BE2C (cell line): ENCODE measurements around the gene FOXE1. TPM values are rescaled to one million over a fixed set of nuclear protein-coding genes. Genes with fewer than 3 reads are reported as not detected.
A peak's percentile ranks its signal among the peaks of the same experiment; 100 is the strongest.

Source experiments
- DNase-seq: peaks from one replicate; pipeline ENCODE4 v3.0.0-alpha.2; 2020
- H3K27me3 ChIP-seq: fragments of 250-450 bp; sonication (Bioruptor Pico); 2 replicates; pipeline ENCODE4 v1.5.1; 2020; ENCODE audit warnings: mild to moderate bottlenecking
- H3K36me3 ChIP-seq: fragments of 250-450 bp; sonication (Bioruptor Pico); 2 replicates; pipeline ENCODE4 v1.5.1; 2020; ENCODE audit warnings: mild to moderate bottlenecking
- H3K4me1 ChIP-seq: fragments of 250-450 bp; sonication (Bioruptor Pico); 2 replicates; pipeline ENCODE4 v1.5.1; 2020
- H3K4me3 ChIP-seq: 2 replicates; pipeline ENCODE4 v1.5.1; 2011; ENCODE audit warnings: low read depth, low read length
- H3K9me3 ChIP-seq: fragments of 250-450 bp; sonication (Bioruptor Pico); 2 replicates; pipeline ENCODE4 v1.5.1; 2020
- polyA plus RNA-seq: library from polyadenylated mRNA; unstranded; fragments of >200 nt; gene quantifications from one replicate; pipeline ENCODE4 v1.2.1, GENCODE V29; 2012; ENCODE audit warnings: low read depth, missing spikeins; ENCODE audit not compliant: insufficient read length, insufficient read depth
- TF ChIP-seq, protein P1 (sequence below): IDR thresholded peaks from 2 replicates; pipeline ENCODE4 v1.5.1; 2012; ENCODE audit warnings: mild to moderate bottlenecking, low read depth, low read length

FOXE1 gene
- polyA plus RNA-seq, result not detected

DNA sequence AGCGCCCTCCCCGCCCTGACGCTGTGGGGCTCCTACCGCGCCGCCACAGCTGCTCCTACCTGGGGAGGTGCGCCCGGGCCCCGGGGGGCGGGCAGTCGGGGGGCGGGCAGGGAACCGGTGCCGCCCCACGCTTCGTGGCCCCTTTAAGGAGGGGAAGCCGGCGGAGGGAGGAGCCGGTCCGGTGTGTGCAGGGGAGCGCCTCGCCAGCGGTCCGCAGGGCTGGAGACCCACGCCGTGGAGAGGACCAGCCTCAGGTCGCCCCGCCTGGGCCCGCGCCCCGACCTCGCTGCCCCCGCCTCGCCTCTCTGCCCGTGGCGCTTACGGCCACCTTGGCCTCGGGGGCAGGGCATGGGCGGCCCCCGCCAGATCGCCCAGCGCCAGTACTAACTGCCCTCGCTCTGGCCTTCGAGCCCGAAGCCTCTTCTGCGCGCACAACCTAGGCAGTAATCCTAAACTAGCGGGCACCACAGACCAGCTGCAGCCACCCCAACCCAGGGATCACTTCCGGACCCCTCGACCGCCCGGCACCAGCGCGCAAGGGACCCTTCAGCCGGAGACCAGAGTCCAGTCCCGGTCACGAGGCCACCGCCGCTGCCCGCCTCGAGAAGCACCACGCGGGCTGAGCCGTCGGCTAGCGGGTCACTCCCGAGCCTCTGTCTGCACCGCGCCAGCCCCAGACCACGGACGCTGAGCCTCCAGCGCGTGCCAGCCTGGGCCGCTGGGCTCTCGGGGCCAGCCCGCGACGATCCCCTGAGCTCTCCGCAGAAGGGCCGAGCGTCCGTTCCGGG lies at the start of gene FOXE1:
FOXE1 (plus strand) TSS at position 171 of the 788 bp plus-strand sequence. CDS start 689 bp downstream, outside the sequence.
- TF ChIP-seq, protein P1, sequence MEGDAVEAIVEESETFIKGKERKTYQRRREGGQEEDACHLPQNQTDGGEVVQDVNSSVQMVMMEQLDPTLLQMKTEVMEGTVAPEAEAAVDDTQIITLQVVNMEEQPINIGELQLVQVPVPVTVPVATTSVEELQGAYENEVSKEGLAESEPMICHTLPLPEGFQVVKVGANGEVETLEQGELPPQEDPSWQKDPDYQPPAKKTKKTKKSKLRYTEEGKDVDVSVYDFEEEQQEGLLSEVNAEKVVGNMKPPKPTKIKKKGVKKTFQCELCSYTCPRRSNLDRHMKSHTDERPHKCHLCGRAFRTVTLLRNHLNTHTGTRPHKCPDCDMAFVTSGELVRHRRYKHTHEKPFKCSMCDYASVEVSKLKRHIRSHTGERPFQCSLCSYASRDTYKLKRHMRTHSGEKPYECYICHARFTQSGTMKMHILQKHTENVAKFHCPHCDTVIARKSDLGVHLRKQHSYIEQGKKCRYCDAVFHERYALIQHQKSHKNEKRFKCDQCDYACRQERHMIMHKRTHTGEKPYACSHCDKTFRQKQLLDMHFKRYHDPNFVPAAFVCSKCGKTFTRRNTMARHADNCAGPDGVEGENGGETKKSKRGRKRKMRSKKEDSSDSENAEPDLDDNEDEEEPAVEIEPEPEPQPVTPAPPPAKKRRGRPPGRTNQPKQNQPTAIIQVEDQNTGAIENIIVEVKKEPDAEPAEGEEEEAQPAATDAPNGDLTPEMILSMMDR, result no peak
- no peak for DNase-seq
- no peaks in the 10 kb centered on the region; the same call in 1 of the 2 replicates for H3K9me3 ChIP-seq
- peaks cover 99% of the 10 kb centered on the region for H3K27me3 ChIP-seq
- no peaks in the 10 kb centered on the region for H3K4me1 ChIP-seq
- no peaks in the 10 kb centered on the region for H3K36me3 ChIP-seq
- H3K4me3 ChIP-seq, result no peak within 1 kb of the TSS

DNA sequence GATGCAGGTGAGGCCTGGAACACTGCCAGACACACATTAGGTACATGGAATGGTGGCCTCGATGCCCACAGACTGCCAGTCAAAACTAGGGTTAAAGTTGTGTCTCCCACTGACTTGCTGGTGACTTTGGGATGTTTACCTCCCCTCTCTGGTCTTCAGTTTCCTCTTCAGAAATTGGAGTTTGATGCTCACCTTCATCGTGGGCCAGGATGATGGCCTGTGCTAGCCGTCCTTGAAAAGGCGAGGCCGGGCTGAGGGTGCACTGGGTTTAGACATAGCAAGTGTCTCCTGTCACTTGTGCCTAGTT lies 49.0 kb upstream of the FOXE1 start:
- Histone ChIP-seq H3K4me3 (peak overlapping the region; percentile 46), H3K27me3 (peaks cover 51% of the 10 kb centered on the region), H3K4me1 (no peaks in the 10 kb centered on the region), H3K36me3 (no peaks in the 10 kb centered on the region), H3K9me3 (no peaks in the 10 kb centered on the region; the same call in 1 of the 2 replicates)
- TF ChIP-seq, protein P1, result no peak
- DNase-seq, result no peak

DNA sequence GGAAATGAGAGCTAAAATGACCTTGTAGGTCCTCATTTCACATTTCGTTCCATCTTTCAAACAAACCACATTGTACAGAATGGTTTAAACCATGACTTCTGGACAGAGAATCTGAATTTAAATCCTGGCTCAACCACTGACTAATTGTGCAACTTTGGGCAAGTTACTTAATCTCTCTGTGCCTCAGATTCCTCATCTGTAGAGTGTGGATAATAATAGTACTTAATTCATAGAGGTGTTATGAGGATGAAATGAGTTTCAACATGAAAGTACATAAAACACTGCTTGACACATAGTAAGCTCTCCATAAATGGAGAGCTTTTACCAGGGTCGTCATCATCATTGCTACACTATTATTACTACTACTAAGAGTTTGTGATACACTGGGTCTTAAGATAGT lies 46.3 kb upstream of the FOXE1 start:
- no peaks in the 10 kb centered on the region for H3K36me3 ChIP-seq
- H3K27me3 ChIP-seq, result peaks cover 30% of the 10 kb centered on the region
- H3K4me1 ChIP-seq, result no peaks in the 10 kb centered on the region
- no peak overlapping the region for H3K4me3 ChIP-seq
- TF ChIP-seq, protein P1, result no peak
- H3K9me3 ChIP-seq, result no peaks in the 10 kb centered on the region
- DNase-seq, result no peak

DNA sequence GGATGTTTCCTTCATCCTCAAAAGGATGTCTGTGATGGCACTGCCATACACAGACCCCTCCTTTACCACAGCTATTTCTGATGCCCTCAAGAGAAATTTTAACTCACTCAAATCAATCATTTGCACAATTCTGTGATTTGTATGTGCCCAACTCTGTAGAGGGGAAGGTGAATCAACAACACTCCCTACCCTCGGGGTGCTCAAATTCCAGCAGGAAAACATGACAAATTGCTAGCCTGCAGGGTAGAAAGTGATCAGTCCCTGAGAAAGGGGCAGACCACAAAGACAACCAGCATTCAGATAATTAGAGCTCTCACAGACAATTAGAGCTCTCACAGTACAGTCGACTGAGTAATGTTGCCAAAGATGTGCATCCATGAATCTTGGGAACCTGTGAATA lies 45.3 kb upstream of the FOXE1 start:
- no peak overlapping the region for H3K4me3 ChIP-seq
- H3K36me3 ChIP-seq, result no peaks in the 10 kb centered on the region
- no peaks in the 10 kb centered on the region for H3K9me3 ChIP-seq
- DNase-seq, result no peak
- peaks cover 21% of the 10 kb centered on the region for H3K27me3 ChIP-seq
- TF ChIP-seq, protein P1, result no peak
- no peaks in the 10 kb centered on the region for H3K4me1 ChIP-seq

DNA sequence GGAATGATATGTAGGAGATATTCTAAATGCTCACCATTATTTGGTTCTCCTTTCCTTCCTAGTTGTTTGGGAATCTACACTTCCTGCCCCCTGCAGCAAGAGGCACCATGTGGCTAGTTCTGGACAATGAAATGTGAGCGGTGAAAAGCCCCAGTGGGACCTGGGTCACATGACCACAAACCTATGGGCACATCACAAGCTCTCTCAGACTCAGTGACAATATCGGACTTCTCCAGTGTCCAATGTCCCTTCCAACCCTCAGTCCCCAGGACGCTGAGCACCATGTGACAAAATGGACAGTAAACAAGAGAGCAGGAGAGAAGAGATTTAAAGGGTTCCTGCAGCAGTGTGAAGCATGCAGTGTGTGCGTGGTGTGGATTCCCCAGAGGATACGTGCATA lies 44.6 kb upstream of the FOXE1 start:
- no peaks in the 10 kb centered on the region for H3K9me3 ChIP-seq
- DNase-seq, result no peak
- TF ChIP-seq, protein P1, result no peak
- no peaks in the 10 kb centered on the region for H3K4me1 ChIP-seq
- peaks cover 21% of the 10 kb centered on the region for H3K27me3 ChIP-seq
- no peaks in the 10 kb centered on the region for H3K36me3 ChIP-seq
- H3K4me3 ChIP-seq, result no peak overlapping the region

DNA sequence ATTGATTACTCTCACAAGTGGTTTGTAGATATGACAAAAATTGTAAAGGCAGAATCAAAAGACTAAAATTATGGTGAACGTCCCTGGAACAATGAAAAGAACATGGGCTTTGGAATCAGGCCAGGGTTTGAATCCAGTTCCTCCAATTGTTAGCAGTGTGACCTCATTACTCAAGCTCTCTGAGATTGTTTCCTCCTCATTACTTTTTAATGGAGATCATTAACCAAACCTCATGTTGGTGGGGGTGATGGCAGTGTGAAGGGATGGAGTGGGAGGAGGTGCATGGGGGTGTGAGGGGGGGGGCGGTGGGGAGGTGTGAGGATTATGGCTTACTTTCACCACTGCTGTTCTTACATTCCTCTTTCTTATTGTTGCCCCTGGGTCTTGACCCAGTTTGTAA lies 44.1 kb upstream of the FOXE1 start:
- Histone ChIP-seq H3K27me3 (peaks cover 17% of the 10 kb centered on the region), H3K9me3 (no peaks in the 10 kb centered on the region), H3K4me3 (no peak overlapping the region), H3K4me1 (no peaks in the 10 kb centered on the region), H3K36me3 (no peaks in the 10 kb centered on the region)
- TF ChIP-seq, protein P1, result no peak
- no peak for DNase-seq
